HFF-Myc (cell line): Measurements from ENCODE around the gene SLC36A3.

Source experiments
- DNase-seq: peaks from one replicate; pipeline ENCODE4 v3.0.0-alpha.2; 2011; ENCODE audit warnings: low read depth; ENCODE audit errors: extremely low read depth
- H3K4me3 ChIP-seq: replicated peaks from 2 replicates; pipeline ENCODE4 v1.5.1; 2011; ENCODE audit warnings: low read depth, mild to moderate bottlenecking, control low read depth, low read length
- TF ChIP-seq, protein P1 (sequence below): IDR thresholded peaks from 2 replicates; pipeline ENCODE4 v1.5.1; 2012; ENCODE audit warnings: mild to moderate bottlenecking, low read depth, low read length, control low read depth; ENCODE audit errors: missing control alignments

Gene SLC36A3

DNA sequence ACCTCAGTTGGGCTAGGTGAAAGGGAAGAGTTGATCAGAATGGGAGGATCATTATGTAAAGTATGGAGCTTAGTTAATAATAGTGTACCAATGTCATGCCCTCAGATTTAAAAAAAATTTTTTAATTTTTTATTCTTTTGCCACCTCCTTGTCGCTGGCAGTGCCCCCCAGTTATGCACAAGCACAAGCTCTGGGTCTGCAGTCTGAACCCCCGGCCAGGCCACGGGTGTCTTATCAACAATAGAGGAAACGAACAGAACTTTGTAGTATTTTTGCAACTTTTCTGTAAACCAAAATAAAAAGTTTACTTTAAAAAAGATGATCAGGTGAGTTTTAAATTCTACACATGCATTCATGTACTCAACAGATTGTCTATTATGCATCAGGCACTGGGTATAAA lies 51.9 kb downstream of the SLC36A3 start:
- no peak for DNase-seq
- TF ChIP-seq, protein P1, sequence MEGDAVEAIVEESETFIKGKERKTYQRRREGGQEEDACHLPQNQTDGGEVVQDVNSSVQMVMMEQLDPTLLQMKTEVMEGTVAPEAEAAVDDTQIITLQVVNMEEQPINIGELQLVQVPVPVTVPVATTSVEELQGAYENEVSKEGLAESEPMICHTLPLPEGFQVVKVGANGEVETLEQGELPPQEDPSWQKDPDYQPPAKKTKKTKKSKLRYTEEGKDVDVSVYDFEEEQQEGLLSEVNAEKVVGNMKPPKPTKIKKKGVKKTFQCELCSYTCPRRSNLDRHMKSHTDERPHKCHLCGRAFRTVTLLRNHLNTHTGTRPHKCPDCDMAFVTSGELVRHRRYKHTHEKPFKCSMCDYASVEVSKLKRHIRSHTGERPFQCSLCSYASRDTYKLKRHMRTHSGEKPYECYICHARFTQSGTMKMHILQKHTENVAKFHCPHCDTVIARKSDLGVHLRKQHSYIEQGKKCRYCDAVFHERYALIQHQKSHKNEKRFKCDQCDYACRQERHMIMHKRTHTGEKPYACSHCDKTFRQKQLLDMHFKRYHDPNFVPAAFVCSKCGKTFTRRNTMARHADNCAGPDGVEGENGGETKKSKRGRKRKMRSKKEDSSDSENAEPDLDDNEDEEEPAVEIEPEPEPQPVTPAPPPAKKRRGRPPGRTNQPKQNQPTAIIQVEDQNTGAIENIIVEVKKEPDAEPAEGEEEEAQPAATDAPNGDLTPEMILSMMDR: no peak
- H3K4me3 ChIP-seq: no peak overlapping the region

DNA sequence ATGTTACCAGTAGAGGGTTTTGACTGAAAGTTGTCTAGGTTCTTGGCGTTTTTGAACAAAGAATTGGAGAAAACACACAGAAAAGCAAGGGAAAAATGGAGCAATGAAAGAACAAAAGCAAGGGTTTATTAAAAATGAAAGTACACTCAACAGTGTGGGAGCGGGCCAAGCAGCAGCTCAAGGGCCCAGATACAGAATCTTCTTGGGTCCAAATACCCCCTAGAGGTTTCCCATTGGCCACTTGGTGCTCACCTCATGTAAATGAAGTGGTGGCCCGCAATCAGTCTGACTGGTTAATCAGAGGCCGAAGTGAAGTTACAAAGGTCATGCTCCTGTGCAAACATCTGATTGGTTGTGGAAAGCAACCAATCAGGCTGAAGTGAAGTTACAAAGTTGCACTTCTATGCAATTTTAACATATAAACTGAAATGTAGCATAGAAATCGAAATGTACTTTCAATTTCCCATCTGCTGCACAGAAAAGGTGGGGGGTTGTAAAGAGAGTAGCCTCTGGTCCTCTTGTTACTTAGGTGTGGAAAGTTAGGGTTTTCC lies 52.5 kb downstream of the SLC36A3 start:
- TF ChIP-seq, protein P1: no peak
- H3K4me3 ChIP-seq: no peak overlapping the region
- no peak for DNase-seq

DNA sequence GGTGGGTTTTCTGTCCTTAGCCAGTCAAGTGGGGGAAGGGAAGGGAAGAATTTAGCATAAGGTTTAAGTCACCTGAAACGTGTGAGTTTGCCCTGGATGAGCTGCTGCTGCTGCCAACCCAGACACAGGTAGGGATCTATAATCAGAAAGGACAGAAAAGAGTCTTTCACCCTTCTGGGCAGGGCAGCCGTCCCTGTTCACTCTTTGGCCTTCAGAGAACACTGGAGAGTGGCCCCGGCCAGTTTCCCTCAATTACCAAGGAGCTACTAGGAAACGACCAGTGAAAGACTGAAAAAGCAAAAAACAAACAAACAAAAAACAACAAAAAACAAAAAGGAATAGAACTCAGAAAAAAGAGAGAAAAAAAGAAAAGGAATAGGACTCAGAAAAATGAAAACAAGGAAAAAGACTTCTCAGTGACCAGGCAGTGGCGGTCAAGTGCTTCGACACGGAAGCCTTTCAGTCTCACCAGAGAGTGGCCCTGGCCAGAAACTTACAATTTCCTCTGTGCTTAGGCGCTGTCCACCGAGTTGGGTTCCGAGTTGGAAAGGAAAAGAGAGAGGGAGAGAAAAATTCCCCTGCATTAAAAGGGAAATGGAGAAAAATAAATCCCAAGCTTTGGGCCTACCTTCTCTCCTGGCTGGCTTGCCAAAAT lies 53.1 kb downstream of the SLC36A3 start:
- TF ChIP-seq, protein P1: no peak
- DNase-seq: no peak
- H3K4me3 ChIP-seq: no peak overlapping the region

DNA sequence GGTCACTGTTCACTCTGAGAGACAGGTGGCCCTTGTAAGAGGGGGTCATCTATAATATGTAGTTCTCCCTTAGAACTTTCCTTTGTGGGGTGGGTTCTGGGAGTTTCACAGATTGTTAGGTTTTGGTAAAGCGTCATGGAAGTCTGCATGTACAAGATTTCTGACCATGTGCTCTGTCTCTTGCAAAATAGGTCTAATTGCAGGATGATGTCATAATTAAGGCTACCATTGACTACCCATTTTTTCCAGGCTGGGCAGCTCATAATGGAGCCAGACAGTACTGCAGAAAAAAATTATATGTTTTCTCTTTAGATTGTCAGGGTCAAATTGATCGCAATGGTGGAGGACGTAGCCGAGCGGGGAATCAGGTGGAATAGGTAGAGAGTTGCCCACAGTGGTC lies 54.3 kb downstream of the SLC36A3 start:
- TF ChIP-seq, protein P1: no peak
- no peak overlapping the region for H3K4me3 ChIP-seq
- no peak for DNase-seq

DNA sequence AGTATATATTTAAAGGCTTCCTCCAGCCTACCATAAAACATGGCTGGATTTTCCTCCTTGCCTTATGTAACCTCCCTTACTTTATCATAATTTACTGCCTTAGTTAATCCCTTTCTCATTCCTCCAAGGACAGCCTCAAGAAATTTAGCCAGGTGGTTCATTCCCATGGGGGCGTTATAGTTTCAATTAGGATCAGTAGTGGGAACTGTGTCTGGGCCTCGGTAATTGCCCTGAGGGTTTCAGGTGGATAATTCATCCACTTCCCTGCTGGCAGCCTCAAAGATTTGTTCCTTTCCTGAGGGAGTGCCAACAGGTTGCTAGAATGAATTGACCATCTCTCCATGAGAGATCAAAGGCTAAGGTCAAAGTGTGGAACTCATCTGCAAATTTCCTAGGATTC lies 54.9 kb downstream of the SLC36A3 start:
- no peak for DNase-seq
- H3K4me3 ChIP-seq: no peak overlapping the region
- TF ChIP-seq, protein P1: no peak

DNA sequence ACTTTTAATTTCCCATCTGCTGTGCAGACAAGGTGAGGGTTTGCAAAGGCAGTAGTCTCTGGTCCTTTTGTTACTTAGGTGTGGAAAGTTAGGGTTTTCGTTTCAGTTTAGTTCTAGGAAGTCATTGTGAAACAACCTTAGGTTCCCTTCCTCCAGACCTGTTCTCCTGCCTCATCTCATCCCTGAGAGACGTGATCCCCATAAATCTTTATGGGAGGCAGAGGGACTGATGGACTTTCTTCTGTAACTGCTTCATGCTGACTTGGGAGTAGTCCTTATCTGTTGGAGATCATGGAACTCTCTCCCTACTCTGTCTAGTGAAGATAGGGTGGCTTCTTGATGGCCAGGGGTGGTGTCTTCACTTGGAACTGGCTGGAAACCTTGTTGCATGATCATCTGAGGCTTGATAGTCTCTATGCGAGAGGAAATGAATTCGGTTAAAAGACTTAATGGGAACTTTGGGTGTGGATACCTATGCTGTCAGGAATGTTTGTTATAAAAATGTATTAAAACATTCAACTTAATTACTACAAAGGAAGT lies 57.8 kb downstream of the SLC36A3 start:
- TF ChIP-seq, protein P1: no peak
- no peak for DNase-seq
- H3K4me3 ChIP-seq: no peak overlapping the region
